IPS-11a (cell line): ENCODE data around the gene SNX33.
"Not testable (repeated sequence)": the region's sequence is repeated elsewhere in the genome, so short reads cannot be mapped to it uniquely, and the experiment has no call there.

ENCODE experiments used
- H3K4me3 ChIP-seq: one replicate; pipeline ENCODE4 v1.5.1; 2013; ENCODE audit warnings: low read depth, low read length, control low read depth

SNX33 gene

DNA sequence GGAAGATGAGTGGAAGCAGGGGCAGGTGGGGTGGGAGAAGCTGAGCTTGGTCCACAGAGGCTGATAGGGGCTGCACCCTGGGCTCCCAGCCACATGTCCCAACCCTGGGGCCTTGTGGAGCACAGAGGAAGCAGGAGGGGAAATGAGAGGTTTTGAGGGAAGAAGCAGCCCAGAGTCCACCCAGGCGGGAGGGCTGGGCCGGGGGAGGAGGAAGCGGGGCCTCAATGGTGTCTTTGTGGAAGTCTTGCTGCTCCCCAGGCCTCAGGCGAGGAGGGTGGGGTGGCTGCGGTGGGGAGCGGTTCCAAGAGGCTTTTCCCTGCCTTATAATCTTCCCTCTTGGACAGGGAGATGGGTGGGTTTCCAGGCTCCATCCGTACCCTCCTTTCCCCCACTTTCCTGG lies 51.8 kb downstream of the SNX33 start:
- not testable (repeated sequence) for H3K4me3 ChIP-seq

DNA sequence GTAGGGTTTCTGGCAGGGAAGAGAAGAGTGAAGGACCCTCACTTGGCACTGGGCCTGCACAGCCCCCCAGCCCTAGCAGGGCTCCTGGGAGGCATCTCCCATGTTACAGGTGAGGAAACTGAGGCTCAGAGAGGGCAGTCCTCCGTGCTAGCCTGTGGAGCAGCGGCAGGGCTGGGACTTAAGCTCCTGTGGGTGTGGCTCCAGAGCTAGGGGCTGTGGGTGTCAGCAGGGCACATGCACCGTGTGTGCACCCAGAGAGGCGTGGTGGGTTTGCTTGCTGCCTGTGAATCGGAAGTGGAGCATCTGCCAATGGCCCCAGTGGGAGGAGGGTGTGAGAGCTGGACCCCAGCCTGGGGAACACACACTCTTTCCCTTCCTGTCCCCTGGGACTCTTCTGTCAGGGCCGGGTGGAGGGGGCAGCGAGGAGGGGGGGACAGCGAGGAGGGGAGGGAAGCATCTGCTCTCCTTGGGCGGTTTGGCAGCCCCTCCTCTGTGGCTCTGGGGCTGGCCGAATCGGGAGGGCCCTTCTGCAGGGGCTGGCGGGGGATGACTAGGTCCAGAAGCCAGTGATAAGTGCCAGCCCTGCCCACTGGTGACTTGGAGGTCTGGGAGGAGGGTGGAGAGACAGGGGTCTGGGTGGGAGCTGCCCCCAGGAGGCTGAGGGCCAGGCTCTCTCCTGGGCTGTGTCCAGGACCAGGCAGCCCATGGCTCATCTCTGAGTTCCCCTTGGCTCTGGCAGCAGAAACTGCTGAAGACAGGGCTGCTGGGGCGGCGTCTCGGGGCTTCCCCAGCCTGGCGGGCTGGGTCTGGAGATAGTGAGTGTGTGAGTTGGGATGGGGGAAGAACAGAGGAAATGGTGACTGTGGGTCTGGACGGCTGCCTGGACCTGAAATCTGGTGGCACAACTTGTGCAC lies 52.5 kb downstream of the SNX33 start:
- H3K4me3 ChIP-seq: not testable (repeated sequence)

DNA sequence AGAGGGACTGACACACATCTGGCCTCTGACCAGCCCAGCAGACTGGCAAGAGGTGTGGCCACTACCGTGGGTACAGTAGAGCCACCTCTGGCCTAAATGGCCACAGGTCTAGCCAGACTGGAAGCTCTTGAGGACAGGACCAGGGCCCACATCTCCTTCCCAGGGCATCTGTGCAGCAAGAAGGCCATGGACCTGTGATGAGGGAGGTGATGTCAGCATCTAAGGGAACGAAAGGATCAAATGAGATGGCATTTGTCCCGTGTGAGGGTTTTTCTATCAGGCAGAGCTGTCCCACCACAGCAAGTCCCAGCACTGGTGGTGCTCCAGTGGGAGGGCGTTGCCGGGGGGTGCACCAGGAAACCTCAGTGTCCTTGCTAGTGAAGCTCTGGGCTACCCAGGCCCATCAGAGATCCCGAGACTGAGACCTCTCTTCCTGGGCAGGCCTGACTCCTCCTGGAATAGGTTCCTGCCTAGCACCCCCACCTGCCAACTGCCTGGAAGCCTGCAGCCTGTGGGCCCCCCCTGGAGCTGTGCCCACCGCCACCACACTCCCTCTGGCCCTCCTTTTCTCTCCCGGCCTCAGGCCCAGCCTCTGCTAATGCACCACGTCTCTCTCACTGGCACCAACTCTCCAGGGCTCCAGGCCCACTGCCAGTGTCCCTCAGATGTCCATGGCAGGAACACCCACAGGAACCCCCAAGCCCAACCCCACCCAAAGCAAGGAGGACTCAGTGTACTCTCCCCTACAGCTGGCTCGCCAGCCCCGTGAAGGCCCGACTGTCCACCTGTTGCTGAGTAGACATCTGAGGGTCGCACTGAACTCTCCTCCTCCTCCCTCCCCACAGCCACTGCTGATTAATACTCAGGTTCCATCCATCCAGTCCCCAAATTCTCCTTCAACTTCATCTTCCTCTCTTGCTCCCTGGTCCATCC lies 53.6 kb downstream of the SNX33 start:
- H3K4me3 ChIP-seq: not testable (repeated sequence)

DNA sequence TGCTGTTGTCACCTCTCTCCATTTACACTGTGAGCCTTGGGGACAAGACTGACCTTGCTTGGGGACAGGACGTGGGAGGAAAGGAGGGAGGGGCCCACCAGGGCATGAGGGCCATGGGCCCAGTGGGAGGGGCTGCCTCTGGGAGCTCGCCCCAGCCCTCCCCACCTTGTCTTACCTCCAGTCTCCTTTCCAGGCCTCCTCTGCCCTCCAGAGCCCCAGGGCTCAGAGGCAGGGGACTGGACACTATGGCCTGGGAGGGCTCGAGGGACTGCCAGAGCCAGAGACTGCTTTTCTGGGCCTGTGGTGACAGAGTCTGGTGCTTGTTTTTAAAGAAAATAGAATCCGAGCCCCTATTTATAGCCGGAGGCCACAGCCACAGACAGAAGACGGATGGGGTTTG lies 54.7 kb downstream of the SNX33 start:
- H3K4me3 ChIP-seq: no peak overlapping the region

DNA sequence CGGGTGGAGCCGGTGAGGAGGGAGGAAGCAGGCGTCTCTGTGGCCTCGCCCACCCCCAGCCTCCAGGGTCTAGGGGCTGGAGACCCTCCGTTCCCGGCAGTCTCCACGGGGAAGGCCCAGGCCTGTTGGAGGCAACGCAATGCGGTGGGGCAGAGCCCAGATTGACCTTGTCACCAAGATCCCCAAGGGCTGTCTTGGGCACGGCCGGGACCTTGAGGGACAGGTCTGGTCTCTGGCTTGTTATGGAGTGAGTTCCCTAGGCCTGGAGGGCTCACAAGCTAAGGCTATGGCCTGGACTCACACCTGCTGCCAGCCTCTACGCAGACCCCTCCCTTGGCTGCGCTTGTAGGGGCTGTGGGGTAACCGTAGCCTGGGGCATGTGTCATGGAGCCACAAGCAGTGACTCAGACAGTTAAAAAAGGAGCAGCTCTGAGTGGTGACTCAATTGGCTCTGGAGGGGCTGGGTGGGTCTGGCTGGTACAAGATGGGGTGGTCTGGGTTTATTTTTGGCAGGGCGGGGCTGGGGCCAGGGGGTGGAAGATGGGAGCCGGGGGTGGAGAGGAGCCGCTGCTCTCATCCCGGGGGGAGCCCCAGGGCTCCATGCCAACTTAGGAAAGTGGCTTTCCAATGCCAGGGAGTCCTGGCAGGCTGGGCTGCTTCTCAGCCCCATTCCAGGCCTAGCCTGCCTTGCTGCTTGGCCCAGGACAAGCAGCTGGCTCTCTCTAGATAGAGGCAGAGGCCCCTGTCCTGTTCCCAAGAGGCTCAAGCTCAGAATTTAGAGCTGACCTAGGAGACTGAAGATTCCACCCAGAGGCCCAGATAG lies 55.9 kb downstream of the SNX33 start:
- not testable (repeated sequence) for H3K4me3 ChIP-seq

DNA sequence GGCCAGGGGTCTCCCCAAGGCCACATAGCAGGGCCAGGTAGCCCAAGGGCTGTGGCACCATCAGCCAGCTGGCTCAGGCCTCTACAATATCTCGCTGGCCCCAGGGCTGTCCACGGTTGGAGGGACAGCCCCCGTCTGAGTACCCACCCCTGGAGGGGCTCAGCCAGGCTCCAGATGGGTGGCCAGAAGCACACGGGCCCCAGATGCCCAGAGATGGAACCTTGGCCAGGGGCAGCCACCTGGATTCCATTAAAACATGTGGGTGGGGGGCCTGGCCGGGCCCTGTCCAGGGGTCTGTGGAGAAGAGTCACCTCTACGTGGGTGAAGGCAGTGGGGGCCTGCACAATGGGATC lies 56.5 kb downstream of the SNX33 start:
- H3K4me3 ChIP-seq: no peak overlapping the region

DNA sequence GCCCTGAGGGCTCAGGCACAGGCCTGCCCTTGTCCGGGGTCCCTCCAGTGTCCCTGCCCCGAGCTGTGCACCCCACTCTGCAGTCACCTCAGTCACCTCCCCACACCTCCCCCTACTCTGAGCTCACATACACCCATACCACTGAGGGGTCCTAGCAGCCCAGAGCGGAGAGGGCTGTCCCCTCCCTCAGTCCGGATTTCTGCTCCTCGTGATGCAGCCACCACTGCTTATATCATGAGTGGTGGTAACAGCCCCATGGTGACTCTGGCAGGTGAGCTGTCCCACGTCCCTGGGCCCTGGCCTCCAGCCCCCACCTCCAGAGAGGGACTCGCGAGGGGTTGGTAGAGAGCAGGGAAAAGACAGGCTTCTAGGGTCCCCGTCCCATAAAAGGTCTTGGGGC lies 56.9 kb downstream of the SNX33 start:
- H3K4me3 ChIP-seq: no peak overlapping the region

DNA sequence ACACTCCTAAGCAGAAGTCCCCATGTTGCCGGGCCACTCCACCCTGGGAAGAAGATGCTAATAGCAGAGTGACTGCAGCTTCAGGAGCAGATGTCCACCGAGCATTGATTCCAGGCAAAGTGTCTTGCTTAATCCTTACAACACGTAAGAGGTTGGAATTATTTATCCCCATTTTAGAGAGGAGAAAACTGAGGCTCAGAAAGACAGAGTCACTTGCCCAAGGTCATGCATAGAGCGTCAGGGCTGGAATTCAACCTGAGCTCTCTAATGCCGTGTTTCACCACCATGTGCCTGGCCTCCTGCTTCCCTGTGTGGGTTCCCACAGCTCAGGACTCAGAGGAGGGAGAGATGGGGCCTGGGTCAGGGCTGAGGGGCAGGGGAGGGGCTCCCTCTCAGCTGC lies 57.7 kb downstream of the SNX33 start:
- not testable (repeated sequence) for H3K4me3 ChIP-seq

DNA sequence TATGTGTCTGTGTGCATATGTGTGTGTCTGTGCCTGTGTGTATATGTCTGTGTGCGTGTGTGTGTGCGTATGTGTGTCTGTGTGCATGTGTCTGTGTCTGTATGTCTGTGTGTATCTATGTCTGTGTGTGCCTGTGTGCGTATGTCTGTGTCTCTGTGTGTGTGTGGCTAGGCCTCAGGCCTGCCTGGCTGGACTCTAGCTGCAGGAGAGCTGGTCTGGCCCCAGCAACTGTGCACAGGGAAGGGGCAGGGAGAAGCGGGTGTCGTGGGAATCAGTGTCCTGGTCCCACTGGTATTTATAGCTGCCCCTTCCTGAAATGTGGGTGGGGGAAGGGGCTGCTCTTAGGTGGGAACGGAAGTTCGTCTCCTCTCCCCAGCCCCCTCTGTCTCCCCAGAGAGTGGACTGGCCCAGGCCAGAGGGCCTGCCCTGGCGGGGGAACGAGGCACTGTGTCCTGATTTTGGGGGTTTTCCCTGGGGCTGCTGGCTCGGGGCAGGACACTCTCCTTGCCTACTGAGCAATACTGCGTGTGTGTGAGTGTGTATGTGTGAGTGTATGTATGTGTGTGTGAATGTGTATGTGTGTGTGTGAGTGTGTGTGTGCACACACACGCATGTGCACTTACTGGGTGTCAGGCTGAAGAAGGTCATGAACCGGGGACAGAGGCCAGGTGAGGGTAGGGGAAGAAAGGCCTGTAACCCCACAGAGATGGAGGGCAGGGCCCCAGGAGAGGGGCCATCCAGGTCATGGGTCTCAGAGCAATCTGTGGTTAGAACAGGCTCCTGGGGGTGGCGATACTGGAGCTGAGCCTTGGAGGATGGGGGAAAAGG lies 58.4 kb downstream of the SNX33 start:
- no peak overlapping the region for H3K4me3 ChIP-seq

DNA sequence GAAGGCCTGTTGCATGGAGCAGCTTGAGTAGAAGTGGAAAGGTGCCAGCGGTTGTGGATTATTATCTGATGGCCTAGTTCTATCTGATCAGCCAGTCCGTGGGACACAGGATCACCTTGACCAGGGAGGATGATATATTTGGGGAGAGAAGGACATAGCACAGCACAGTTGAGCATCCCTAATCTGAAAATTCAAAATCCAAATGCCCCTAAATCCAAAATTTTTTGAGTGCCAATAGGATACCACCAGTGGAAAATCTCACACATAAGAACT lies 58.9 kb downstream of the SNX33 start:
- no peak overlapping the region for H3K4me3 ChIP-seq

DNA sequence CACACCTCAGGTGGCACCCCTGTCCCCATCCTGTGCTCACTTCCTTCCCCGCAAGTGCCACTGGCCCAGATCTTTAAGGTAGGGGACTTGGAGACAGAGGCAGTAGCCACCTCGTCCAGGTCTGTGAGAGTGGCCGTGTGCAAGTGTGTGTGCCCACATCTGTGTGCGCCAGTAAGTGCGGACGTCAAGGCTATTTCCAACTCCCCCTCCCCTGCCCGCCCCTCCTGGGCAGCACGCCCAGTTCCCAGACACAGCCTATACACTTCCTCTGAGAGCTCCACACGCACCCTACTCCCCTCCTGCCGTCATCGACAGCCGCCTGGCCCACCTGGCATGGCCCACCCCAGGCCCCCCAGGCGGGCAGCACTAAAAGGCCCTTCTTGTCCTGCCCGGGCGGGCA lies 61.7 kb downstream of the SNX33 start:
- H3K4me3 ChIP-seq: not testable (repeated sequence)

DNA sequence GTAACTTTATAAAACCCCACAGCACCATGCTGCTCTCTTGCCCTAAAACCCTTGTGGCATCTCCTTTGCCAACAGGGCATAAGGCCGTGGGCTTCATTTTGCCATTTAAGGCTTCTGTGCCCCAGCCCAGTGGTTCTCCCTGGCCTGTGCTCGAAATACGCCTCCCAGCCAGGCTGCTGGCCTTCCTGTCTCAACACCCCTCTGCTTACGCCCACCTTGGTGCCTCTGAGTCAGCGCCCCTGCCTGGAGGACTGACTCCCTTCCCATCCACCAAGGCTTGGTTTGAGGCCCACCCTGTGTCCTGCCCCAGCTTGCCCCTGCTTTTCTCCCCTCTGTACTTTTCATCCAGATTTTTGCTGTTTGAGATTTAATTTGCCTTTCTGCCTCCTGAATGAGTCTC lies 63.2 kb downstream of the SNX33 start:
- not testable (repeated sequence) for H3K4me3 ChIP-seq

DNA sequence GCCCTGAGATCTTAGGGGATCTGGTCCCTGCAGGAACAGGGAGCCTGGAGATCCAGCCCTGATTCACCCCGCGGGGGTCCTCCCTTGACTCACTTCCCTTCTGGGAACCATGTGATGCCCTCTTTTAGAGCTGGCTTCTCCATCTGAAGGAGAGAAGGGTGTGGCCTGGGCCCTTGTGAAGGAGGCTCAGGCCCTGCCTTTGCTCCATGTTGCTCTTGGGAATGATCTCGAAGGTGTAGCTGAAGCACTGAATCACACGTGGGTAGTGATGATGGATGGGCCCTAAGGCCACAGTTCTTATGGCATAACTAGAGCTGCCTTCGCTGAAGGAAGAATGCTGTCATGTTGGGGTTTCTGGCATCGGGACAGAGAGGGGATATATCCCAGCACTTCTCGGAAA lies 63.8 kb downstream of the SNX33 start:
- H3K4me3 ChIP-seq: not testable (repeated sequence)
